Stimulated activated CD4-positive, alpha-beta T cell treated with anti-CD3 and anti-CD28 coated beads, Interleukin-2, amount 100 ng/mL, for 48 hours (primary cell): ENCODE results near the gene CTAGE8.
"Not testable (repeated sequence)": the region's sequence is repeated elsewhere in the genome, so short reads cannot be mapped to it uniquely, and the experiment has no call there.

Source experiments
- DNase-seq, 2 donors: peaks; one replicate each; pipeline ENCODE4 v3.0.0-alpha.2; 2020

Gene CTAGE8, protein sequence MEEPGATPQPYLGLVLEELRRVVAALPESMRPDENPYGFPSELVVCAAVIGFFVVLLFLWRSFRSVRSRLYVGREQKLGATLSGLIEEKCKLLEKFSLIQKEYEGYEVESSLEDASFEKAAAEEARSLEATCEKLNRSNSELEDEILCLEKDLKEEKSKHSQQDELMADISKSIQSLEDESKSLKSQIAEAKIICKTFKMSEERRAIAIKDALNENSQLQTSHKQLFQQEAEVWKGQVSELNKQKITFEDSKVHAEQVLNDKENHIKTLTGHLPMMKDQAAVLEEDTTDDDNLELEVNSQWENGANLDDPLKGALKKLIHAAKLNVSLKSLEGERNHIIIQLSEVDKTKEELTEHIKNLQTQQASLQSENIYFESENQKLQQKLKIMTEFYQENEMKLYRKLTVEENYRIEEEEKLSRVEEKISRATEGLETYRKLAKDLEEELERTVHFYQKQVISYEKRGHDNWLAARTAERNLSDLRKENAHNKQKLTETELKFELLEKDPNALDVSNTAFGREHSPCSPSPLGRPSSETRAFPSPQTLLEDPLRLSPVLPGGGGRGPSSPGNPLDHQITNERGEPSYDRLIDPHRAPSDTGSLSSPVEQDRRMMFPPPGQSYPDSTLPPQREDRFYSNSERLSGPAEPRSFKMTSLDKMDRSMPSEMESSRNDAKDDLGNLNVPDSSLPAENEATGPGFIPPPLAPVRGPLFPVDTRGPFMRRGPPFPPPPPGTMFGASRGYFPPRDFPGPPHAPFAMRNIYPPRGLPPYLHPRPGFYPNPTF

DNA sequence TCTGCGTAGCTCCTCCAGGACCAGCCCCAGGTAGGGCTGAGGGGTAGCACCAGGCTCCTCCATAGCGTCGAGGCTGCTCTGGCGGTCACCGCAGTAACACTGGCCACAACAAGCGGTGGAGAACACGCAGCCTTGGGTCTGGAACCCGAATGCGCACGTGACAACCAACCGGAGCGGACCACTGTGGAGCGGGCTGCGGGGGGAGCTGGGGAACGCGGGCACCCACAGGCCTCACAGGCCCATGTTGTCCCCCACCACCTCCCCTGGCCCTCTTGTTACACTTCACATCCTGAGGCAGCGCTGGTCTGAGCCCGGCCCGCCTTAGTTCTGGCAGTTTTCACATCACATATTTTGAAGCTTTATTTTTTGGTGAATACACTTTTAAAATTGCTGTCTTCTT, at the start of gene CTAGE8:
TSS of gene CTAGE8 (minus strand) at position 101 of the 400 bp plus-strand sequence. CDS start at position 63, 38 bp downstream.
- not testable (repeated sequence) for DNase-seq

- DNase-seq = not testable (repeated sequence)
Observed at GRCh38 chr7:144317537-144317936, 48.4 kb upstream of the CTAGE8 start.

GRCh38 chr7:144311872-144312469, 42.9 kb upstream of the CTAGE8 start, which contains the start of gene OR2A1:
Gene OR2A1 (plus strand): TSS chr7:144312419. CDS start chr7:144318125, 5,706 bp downstream.
- not testable (repeated sequence) for DNase-seq

DNA sequence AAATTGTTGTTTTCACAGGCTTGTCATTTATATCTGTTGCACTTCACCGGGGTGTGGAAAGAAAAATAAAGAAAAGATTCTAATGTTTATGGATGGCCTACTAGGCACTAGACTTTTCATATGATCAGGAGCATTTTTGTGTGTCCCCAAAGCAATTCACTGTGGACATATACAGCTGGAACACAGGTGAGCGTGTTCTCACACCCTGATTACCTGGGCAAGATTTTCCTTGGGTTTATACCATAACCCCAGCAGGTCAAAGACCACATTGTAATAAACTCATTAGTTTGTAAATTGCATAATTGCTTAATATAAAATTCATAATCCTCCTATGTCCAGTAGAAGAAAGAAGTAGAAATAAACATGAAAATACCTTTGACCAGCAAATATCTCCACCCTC, 42.1 kb upstream of the CTAGE8 start:
- DNase-seq = not testable (repeated sequence)

- not testable (repeated sequence) for DNase-seq
Observed at GRCh38 chr7:144309702-144310101, 40.6 kb upstream of the CTAGE8 start.

DNA sequence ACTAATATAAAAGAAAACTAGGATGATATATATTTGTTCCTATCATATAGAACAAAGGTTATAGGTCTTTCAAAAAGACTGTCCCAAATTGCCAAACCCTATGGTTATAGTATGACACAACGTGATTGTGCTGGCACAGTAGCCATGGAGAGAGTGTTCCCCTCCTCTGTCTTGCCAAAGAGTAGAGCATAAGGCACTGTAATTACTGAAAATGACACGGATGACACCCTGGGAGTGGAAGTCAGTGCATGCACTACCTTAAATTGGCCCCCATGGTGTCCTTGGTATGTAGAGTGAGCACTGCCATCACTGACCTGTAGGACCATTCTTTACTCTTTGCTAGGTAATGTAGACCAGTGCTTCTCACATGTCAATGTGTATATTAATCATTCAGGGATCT, 36.1 kb upstream of the CTAGE8 start:
- DNase-seq = not testable (repeated sequence)

DNA sequence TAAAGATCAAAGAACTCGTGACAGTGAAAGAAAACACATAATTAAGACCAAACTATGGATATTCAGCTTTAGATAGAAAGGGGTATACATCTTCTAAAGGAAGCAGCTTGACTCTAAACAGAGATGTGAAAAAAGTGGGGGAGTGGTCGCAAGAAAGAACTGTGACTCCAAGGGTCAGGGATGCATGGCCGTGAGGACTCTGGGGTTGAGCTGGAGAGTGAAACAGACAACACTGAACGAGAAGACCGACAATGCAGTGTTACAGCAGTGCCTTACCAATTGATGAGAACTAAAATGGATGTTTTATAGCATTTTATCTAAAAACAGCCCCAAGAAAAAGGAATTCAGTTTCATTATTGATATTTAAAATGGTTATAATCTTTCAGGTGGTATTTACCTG, 34.5 kb upstream of the CTAGE8 start:
- not testable (repeated sequence) for DNase-seq

GRCh38 chr7:144302578-144303303, 33.7 kb upstream of the CTAGE8 start:
- DNase-seq = not testable (repeated sequence)

DNA sequence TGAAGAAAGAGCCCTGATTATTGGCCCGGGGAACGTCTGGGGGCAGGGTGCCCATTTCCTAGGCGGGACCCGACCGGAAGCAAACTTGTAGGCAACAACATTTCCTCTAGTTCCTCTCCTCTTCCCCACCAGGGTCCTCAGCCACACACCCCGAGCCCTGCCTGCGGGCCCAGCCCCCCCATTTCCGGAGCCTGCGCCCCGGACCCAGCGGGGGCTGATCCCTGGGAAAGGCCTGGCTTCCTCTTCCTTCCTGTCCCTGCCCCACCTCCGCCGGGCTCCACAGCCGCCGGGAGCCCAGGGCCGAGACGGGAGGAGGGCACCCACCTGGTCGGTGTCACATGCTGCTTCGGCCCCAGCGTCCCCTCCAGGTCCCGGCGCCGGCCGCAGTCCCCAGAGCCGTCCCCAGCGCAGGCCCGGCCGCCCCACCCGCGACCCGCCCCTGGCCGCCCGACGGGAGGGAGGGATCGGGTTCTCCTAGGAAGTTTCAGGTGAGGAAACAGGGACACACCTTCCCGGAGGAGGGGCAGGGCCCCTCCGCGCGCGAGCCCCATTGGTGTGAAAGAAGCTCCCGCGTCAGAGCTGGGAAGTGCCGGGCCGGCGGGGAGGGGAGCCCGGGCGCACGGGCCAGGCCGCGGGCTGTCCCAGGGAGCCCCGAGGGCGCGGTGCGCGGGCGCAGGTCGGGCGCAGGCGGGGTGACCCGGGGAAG, 24.9 kb upstream of the CTAGE8 start:
- DNase-seq = not testable (repeated sequence)

DNA sequence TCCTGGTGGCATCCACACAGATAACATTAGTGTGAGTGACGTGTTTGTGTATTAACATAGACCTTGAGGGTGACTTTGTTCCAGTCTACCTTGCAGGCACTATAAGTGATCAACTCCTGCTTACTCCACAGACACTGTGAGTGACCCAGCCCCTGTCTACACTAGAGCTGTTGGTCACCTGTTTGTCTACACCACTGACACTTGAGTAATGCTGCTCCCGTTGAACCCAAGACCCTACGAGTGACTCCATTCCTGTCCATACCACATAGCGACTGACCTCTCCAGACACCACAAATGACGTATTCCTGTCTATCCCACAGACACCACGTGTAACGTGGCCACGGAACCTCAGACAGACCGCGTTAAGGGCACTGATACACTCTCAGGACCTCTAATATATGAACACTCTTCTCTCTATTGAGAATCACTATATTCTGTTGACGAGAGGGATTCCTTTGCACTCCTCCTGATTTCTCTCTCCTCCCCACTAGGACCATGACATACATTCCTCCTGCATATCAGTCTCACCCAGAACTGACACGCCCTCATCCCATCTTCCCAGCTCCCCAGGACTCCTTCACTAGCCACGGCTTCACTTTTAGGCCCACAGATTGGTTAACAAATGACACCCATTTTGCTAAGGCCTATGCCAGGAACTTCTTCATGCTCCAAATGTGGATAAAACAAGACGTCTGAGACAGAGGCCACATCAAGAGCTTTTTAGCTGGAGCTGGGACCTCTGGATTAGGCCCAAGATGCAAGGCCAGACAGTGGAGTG, 23.5 kb upstream of the CTAGE8 start:
- not testable (repeated sequence) for DNase-seq

DNA sequence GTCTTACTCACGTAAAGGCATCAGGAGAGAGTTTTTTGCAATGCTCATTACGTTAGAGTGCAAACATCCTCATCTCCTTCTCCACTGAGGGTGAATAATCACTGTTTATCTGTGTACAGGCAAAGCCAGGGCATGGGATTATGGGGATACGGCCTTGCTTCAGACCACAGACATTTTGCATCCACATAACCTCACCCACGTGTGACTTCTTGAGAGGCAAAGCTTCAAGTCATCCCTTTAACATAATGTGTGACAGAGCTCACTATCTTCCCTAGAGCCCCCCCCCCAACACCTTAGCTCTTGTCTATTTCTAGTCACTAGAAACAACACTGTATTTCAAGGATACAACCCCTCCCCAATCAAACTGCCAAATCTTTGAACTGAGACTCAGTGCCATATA, 22.5 kb upstream of the CTAGE8 start:
- DNase-seq = not testable (repeated sequence)

DNA sequence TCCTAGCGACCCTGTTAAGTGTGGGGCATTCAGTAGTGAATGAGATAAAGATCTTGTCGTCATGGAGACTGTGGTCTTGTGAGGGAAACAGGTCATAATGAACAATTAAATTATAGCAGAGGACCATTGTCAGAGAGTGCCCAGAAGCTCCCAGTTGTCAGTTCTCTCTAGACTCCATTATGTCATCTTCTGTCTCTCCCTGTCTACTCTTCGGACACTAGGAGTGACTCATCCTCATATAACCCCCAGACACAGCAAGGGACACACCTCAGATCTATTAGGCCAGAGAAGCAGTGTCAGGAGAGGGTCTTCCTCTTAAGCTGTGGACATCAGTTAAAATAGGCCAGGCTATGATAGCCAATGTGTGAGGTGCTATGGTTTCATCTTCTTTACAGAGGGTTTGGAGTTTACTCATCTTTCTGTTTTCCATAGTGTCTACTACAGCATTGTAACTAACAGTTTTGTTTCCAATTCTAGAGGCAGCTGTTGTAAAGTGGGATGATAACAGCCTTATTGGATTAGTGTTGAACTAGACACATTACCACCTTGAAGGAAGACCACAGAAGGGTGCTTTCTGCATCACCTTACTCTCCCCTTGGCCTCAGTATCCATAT, 18.2 kb upstream of the CTAGE8 start:
- not testable (repeated sequence) for DNase-seq

DNA sequence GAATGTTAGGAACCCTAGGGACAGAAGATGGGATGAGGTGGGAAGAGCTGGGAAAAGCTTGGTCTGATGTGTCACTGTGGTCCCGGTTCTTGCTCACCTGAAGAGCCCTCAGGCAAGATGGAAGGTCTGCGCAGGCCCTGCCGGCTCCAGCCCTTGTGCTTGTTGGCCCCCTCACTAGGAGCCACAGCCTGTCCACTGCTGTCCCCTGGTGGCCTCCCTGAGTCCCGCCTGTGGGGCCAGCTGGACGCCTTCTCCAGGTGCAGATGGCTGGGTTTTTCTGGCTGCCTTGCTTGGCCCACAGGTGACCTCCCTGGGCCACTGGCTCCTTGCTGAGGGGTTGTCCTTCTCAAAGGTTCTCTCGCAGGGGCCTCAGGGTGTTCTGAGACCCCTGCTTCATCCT, 14.6 kb upstream of the CTAGE8 start:
- DNase-seq = not testable (repeated sequence)

DNA sequence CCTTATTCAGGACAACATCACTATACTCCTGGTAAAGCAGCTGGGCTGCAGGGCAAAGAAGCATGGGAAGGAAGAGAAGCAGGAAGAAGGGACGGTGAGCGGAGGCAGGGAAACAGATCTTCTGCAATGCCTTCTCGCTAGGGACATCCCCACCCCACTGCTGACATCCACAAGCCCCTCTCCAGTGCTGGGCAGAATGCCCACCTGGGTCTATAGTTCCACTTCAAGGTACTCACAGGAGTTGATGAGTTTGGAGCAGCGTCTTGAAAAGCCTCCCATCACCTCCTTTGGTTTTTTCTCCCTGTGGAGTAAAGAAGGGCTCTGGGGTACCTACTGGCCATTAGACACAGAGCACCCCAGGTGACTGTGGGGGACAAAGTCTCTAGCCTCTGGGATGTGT, 13.4 kb upstream of the CTAGE8 start:
- not testable (repeated sequence) for DNase-seq

GRCh38 chr7:144281981-144282380, 12.9 kb upstream of the CTAGE8 start:
- DNase-seq = not testable (repeated sequence)

- not testable (repeated sequence) for DNase-seq
Observed at GRCh38 chr7:144280010-144280409, 10.9 kb upstream of the CTAGE8 start.

DNA sequence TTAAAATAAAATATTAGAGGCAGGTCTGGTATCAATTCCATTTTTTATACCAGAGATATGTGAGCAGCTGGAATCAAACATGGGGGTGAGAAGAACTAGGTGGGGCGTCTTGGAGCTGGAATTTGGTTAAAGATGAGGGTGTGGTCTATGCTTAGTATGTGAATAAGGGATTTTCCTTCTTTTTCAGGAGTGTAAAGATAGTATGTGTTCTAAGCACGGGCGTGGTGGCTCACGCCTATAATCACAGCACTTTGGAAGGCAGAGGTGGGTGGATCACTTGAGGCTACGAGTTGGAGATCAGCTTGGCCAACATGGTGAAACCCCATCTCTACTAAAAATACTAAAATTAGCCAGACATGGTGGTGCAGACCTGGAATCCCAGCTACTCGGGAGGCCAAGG, 6.2 kb upstream of the CTAGE8 start:
- DNase-seq = not testable (repeated sequence)

DNA sequence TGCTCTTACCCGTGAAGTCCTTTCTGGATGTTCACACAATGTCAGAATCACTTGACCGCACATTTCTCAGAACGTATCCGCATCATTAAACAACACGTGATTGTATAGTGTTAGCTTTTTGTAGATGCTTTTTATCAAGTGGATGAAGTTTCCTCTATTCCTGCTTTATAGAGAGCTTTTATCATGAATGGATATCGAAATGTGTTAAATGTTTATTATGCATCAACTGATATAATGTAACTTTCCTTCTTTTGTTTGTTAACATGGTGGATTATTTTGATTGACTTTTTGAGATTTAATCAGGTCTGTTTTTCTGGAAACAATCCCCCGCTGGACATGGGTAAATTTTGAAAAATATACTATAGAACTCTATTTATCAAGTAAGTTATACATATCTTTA, 4.4 kb downstream of the CTAGE8 start, which contains the start of gene OR2A7:
TSS of gene OR2A7 (minus strand) at position 101 of the 400 bp plus-strand sequence. CDS start 5,164 bp downstream, outside the sequence.
- not testable (repeated sequence) for DNase-seq

DNA sequence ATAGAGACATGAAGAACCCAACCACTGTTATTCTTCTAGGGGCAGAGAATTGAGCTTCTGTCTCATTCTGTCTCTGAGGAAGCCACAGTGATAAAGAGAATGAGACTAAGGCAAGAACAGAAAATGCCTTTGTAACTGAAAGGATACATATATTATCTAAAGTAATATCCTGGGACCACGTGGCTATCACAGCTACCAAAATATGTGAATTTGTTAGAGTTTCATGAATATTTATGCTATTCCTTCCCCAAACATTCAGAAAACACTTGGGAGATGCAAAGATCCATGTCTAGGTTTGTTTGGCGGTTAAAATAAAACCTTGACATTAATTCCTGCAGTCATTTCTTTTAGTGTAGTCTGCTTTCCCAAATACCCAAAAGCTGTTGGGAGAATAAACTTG, 7.0 kb downstream of the CTAGE8 start:
- DNase-seq = not testable (repeated sequence)

- not testable (repeated sequence) for DNase-seq
Observed at GRCh38 chr7:144259067-144259466, 10.0 kb downstream of the CTAGE8 start.
